Activated CD4-positive, alpha-beta T cell treated with anti-CD3 and anti-CD28 coated beads, Interleukin-2, Interleukin-4, amounts not matched to agents 100 ng/mL and 50 ng/mL, durations not matched to agents 16 hours and 8 hours (primary cell): Measurements from ENCODE around the gene NF2.
"Not testable (repeated sequence)": the region's sequence is repeated elsewhere in the genome, so short reads cannot be mapped to it uniquely, and the experiment has no call there.

Source experiments
- DNase-seq: peaks from one replicate; pipeline ENCODE4 v3.0.0-alpha.2; 2020; ENCODE audit warnings: low spot score

The NF2 gene

GRCh38 chr22:29603358-29604075 lies at the start of gene NF2:
Gene NF2, plus strand, starts transcription at chr22:29603633. Its CDS starts 366 bp downstream, at chr22:29603999.
- DNase-seq = peak; percentile 100

GRCh38 chr22:29555065-29555644 lies 48.3 kb upstream of the NF2 start:
- DNase-seq = no peak

GRCh38 chr22:29559030-29559429 lies 44.4 kb upstream of the NF2 start:
- no peak for DNase-seq

- no peak for DNase-seq
Measured at GRCh38 chr22:29559853-29560252, 43.6 kb upstream of the NF2 start.

- no peak for DNase-seq
Measured at GRCh38 chr22:29563652-29564460, 39.6 kb upstream of the NF2 start.

GRCh38 chr22:29566513-29566912 lies 36.9 kb upstream of the NF2 start:
- DNase-seq = not testable (repeated sequence)

- DNase-seq = no peak
Measured at GRCh38 chr22:29567338-29567737, 36.1 kb upstream of the NF2 start.

GRCh38 chr22:29569011-29569678 lies 34.3 kb upstream of the NF2 start:
- no peak for DNase-seq

- DNase-seq = no peak
Measured at GRCh38 chr22:29570456-29570855, 33.0 kb upstream of the NF2 start.

GRCh38 chr22:29570912-29571549 lies 32.4 kb upstream of the NF2 start:
- no peak for DNase-seq

GRCh38 chr22:29574762-29575450 lies 28.5 kb upstream of the NF2 start:
- DNase-seq = no peak

- no peak for DNase-seq
Measured at GRCh38 chr22:29578462-29579200, 24.8 kb upstream of the NF2 start.

- DNase-seq = no peak
Measured at GRCh38 chr22:29580200-29580810, 23.1 kb upstream of the NF2 start.

GRCh38 chr22:29581799-29582198 lies 21.6 kb upstream of the NF2 start:
- no peak for DNase-seq

- DNase-seq = no peak
Measured at GRCh38 chr22:29584975-29585374, 18.5 kb upstream of the NF2 start.

GRCh38 chr22:29586193-29586705 lies 17.2 kb upstream of the NF2 start:
- DNase-seq = not testable (repeated sequence)

- DNase-seq = no peak
Measured at GRCh38 chr22:29587938-29588699, 15.3 kb upstream of the NF2 start.

- no peak for DNase-seq
Measured at GRCh38 chr22:29593923-29594322, 9.5 kb upstream of the NF2 start.

GRCh38 chr22:29594447-29594846 lies 9.0 kb upstream of the NF2 start:
- DNase-seq = not testable (repeated sequence)
